ENCODE measurements around the gene DNMT3L. TPM values are rescaled to one million over a fixed set of nuclear protein-coding genes. Genes with fewer than 3 reads are reported as not detected.
"Not testable (repeated sequence)": the region's sequence is repeated elsewhere in the genome, so short reads cannot be mapped to it uniquely, and the experiment has no call there.

DNMT3L gene
- total RNA-seq, 1 experiment from 2014 or later, result not detected

- no peak for DNase-seq (ENCODE audit: low read depth)
Observed at GRCh38 chr21:44295163-44295573, 33.5 kb upstream of the DNMT3L start.

DNA sequence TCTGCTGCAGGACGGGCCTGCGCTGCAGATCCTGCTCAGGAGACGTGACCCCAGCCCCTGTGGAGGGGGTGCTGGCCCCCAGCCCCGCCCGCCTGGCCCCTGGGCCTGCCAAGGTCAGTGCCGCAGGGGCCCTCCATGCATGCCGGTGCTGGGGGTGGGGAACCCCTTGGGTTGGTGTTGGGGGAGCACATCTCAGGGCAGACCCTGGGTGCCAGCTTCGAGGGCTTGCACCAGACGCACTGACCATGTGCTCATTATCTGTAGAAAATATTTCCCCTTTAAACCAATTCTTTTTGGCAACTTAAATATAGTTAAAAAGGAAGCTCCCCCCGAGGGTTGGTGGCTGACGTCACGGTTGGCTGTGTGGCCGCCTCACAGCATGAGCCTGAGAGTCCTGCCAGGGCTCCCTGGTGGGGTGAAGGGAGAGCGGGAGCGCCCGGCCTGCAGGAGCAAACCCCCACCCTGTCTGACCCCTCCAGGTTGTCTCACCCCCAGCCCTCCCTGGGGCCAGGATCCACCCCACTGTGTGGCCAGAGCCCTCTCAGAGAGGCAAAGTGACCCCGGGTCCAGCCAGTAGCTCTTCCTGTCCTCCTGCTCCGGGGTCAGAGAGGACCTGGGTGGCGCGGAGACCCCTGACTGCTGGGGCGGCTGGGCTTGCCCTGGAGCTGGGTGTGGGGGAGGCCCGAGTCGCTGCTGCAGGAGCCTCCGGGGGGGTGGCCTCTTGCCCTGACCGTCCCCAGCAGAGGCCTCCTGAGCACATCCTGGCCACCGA, 32.9 kb upstream of the DNMT3L start:
- peak; percentile 71 for DNase-seq (ENCODE audit: low read depth)

DNA sequence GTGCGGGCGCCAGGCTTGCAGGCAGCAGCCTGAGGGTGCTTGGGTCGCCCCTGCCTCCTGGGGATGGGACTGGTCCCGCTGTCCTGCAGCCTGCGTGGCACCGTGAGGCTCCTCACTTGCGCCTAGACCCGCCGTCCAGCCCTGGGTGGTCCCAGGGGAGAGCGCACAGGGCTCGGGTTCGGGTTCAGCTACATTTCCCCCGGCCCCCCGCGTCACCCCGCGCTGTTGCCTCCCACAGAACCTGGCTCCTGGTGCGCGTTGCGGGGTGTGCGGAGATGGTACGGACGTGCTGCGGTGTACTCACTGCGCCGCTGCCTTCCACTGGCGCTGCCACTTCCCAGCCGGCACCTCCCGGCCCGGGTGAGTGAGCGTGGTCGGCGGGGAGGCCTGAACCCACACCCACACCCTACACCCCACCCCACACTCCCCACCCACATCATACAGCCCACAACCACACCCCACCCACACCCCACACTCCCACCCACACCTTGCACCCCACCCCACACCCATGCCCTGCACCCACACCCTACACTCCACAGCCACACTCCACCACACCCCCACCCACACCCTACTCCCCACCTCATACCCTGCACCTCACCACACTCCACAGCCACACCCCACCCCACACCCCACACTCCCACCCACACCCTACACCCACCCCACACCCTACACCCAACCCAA, 32.0 kb upstream of the DNMT3L start:
- DNase-seq (ENCODE audit: low read depth), result no peak

DNA sequence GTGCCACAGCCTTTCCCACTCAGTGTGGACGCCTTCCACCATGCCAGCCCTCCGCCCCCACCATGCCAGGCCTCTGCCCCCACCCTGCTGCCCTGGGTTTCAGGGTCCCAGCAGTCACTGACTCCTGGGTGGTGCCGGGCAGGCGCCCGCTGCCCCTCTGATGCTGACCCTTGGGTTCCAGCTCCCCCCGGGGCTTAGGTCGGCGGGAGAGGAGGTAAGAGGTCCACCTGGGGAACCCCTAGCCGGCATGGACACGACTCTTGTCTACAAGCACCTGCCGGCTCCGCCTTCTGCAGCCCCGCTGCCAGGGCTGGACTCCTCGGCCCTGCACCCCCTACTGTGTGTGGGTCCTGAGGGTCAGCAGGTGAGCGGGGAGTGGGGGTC, 31.1 kb upstream of the DNMT3L start:
- DNase-seq (ENCODE audit: low read depth), result no peak

- no peak for DNase-seq (ENCODE audit: low read depth)
Observed at GRCh38 chr21:44291936-44292811, 30.5 kb upstream of the DNMT3L start.

DNA sequence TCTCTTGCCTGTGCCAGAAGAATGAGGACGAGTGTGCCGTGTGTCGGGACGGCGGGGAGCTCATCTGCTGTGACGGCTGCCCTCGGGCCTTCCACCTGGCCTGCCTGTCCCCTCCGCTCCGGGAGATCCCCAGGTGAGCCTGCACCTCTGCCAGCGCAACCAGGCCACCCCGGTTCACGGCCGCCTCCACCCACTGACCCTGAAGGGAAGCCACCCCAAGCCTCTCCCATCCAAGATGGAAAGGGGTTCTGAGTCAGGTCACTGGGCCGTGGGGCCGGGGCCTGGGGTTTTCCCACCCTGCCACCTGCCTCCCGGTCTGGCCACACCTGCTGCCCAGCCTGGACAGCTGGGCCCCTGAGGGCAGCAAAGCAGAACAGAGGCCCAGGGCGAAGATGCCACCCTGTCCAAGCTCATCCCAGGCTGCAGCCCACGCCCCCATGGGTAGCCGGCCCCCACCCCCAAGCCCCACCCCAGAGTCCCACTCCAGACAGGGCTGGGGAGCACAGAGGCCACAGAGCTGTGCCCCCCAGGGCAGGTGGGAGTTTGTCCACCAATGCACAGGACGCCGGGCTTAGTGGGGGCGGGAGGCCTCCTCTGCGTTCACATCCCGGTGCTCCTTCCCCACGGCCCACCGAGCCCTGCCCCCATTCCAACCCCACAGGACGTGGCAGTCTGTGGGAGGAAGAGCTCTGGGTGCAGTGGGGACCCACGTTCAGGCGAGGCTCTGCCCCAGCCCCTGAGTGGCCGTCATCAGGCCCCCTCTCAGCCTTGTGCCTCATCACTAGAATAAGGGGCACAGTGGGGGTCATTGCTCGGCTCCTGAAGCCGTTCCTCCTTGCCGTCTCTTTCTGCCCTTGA, 29.6 kb upstream of the DNMT3L start:
- DNase-seq (ENCODE audit: low read depth), result no peak

DNA sequence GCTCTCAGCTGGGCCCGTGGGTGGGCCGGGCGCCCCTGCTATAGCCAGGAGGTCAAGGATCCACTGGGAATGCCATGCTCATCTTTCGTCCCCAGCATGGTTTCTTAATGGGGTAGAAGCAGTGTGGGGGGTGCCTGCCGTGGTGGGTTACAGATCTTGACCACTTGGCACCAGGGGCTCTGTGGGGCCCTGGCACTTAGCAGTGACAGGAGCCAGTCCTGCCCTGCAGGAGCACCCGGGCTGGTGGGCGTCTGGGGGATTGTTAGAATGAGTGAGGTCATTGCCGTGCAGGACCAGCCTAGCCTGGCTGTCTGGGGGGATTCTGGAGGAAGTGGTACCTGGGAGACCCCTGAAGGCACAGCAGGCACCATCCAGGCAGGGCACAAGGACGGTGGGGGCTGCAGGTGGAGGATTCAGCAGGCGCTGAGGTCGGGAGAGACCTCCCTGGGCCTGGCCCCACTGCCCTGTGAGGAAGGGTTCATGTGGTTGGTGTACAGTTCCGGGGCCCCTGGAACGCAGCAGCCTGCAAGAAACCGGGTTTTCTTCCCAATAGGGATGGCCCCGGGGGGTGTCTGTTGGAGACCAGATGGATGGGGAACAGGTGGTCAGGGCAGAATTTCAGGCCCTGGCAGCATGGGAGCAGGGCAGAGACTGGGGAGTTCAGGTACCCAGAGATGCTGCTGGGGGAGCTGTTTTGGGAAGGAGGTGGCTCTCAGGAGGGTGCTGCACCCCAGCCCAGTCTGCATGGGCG, 28.8 kb upstream of the DNMT3L start:
- DNase-seq (ENCODE audit: low read depth), result no peak

DNA sequence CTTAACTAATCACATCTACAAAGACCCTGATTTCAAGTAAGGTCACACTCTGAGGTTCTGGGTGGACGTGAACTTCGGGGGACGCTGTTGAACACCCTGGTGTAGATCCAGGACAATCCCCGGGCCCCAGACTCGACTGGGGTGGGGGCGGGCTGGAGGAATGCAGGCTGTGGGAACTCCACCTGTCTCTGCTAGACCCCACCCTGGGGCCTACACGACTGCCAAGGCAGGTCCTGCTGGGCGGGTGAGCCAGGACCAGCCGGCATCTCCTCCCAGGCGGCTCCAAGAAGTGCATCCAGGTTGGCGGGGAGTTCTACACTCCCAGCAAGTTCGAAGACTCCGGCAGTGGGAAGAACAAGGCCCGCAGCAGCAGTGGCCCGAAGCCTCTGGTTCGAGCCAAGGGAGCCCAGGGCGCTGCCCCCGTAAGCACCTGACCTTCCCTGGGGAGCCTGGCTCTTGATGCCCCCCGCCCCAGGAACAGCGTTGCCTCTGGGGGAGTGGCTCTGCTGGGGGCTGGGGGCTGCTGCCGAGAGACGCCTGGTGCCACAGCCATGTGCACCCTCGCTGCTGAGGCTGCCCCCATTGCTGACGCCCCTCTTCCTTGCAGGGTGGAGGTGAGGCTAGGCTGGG, 27.8 kb upstream of the DNMT3L start:
- DNase-seq (ENCODE audit: low read depth), result no peak

DNA sequence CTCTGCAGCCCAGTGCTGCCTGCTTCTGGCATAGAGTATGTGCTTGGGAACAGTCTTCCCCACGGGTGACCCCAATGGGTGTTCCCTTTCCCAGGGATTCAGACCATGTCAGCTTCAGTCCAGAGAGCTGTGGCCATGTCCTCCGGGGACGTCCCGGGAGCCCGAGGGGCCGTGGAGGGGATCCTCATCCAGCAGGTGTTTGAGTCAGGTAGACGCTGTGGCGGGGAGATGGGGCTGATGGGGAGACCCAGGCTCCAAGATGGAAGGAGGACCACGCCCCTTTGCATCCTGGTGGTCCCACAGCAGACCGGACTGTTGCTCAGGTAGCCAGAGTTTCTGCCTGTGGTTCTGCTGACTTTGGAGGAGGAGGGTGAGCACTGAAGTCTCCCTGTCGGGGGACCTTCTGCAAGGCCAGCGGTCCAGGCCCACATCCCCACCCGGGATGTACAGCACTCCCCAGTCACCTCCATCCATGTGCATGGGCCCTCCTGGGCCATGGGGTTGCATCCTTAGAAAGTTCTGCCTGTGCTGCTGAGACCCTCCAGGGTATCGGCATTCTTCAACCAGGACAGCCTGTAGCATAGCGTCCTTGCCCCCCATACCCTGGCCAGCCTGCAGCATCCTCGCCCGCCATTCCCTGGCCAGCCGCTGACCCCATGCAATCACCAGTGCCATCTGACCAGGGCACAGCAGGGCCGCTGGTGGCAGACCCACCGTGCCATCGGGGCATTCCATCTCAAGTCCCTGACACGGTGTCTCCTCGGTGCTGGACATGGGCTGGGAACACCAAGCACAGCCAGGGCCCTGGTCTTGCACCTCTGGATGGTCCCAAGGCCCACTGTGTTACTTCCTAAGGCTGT, 26.8 kb upstream of the DNMT3L start:
- no peak for DNase-seq (ENCODE audit: low read depth)

DNA sequence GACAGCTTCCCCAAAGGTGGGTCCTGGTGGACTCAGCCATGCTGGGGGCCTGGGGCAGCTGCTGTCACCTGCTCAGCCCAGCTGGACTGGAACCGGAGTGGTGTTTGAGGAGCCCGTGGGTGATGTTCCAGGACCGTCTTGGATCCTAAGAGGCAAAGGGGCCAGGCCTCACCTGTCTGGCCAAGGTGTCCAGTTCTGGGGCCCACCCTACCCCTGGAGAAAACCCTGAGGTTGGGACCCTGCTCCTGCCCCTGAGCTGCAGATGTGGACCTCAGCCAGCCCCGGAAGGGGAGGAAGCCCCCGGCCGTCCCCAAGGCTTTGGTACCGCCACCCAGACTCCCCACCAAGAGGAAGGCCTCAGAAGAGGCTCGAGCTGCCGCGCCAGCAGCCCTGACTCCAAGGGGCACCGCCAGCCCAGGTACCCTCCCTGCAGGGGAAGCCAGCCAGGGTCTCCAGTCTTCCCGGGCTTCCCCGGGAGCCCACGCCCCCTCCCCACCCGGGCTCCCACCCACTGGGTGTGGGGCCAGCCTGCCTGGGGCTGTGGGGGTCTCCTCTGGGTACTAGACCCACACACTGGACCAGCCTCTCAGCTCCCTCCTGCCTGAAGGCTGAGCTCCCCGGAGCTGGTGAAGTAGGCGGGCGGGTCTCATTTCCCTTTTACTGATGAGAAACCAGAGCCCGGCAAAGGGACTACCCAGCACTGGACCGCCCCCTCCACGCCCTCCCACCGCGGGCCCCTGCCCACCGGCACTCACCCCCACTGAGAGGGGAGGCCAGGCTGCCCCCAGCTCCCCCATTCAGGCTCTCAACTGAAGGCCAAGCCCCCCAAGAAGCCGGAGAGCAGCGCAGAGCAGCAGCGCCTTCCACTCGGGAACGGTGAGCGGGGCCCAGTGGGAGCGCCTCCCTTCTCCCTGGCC, 25.3 kb upstream of the DNMT3L start:
- no peak for DNase-seq (ENCODE audit: low read depth)

DNA sequence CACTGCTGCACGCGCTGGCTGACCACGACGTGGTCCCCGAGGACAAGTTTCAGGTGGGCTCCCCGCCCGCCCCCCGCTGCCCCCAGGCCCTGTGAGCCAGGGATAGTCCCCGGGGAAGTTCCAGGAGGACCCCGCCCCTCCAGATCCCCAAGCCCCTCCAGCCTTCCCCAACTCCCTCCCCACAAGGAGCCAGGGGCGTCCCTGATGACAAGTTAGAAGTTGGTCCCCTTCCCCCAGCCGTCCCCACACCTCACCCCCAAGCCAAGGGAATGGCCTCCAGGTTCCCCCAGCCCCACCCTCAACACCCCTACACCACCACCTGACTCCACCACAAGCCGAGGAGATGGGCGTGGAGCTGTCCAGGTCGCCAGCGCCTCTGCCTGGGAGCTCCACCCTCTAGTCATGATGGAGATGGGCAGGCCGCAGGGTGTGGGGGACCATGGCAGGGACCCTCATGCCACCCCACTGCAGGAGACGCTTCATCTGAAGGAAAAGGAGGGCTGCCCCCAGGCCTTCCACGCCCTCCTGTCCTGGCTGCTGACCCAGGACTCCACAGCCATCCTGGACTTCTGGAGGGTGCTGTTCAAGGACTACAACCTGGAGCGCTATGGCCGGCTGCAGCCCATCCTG, 24.5 kb upstream of the DNMT3L start:
- DNase-seq (ENCODE audit: low read depth), result no peak

GRCh38 chr21:44285138-44285992, 23.7 kb upstream of the DNMT3L start, which contains the start of gene AIRE:
TSS of gene AIRE (plus strand) at chr21:44285876. CDS start at chr21:44286007, 131 bp downstream.
- DNase-seq (ENCODE audit: low read depth), result peak; percentile 69

DNA sequence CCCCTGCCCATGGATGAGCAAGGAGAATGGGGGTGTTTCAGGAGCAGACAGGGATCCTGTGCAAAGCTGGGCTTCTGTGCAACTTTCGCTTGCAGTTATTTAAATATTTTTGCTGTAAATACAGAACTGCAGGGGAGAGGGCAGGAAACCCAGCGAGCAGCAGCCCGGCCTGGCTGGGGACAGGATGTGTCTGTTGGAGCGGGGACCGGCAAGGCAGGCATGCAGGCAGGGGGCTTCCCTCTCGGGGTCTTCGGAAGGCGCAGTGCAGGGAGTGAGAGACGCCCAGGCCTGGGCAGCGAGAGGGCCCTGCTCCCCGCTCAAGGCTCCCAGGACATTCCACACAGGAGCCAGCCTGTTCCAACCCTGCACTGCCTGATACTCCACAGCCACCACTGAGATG, 22.3 kb upstream of the DNMT3L start:
- no peak for DNase-seq (ENCODE audit: low read depth)

DNA sequence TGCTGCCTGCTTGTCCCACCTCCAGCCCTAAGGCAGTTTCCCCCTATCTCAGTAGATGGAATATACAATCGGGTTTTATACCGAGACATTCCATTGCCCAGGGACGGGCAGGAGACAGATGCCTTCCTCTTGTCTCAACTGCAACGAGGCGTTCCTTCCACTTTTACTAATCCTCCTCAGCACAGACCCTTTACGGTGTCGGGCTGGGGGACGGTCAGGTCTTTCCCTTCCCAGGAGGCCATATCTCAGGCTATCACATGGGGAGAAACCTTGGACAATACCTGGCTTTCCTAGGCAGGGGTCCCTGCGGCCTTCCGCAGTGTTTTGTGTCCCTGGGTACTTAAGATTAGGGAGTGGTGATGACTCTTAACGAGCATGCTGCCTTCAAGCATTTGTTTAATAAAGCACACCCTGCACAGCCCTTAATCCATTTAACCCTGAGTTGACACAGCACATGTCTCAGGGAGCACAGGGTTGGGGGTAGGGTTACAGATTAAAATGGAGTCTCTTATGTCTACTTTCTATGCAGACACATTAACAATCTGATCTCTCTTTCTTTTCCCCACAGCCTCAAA, 21.6 kb upstream of the DNMT3L start:
- not testable (repeated sequence) for DNase-seq (ENCODE audit: low read depth)

GRCh38 chr21:44282370-44282769, 20.7 kb upstream of the DNMT3L start:
- no peak for DNase-seq (ENCODE audit: low read depth)

- no peak for DNase-seq (ENCODE audit: low read depth)
Observed at GRCh38 chr21:44281801-44282200, 20.1 kb upstream of the DNMT3L start.

All from Daoy (cell line).